Trophoblast cell (in vitro differentiated cells and primary cell): ENCODE results near the gene TLR9.

Experiments
- DNase-seq, 2 donors: peaks; one replicate each; pipeline ENCODE4 v3.0.0-alpha.2; 2016
- H2AFZ ChIP-seq: 2 replicates; pipeline ENCODE4 v1.6.1; 2013; ENCODE audit warnings: low read length, moderate library complexity, mild to moderate bottlenecking; ENCODE audit not compliant: insufficient read depth, poor library complexity
- H2AK5ac ChIP-seq: 2 replicates; pipeline ENCODE4 v1.6.1; 2013; ENCODE audit warnings: mild to moderate bottlenecking, low read length
- H2BK120ac ChIP-seq: 2 replicates; pipeline ENCODE4 v1.6.1; 2013; ENCODE audit warnings: low read length, mild to moderate bottlenecking, moderate library complexity; ENCODE audit not compliant: insufficient read depth, poor library complexity
- H2BK12ac ChIP-seq: 2 replicates; pipeline ENCODE4 v1.6.1; 2013; ENCODE audit warnings: mild to moderate bottlenecking, low read length, moderate library complexity
- H2BK5ac ChIP-seq: 2 replicates; pipeline ENCODE4 v1.6.1; 2013; ENCODE audit warnings: low read length, low read depth, moderate library complexity, mild to moderate bottlenecking; ENCODE audit not compliant: poor library complexity
- H3K14ac ChIP-seq: 2 replicates; pipeline ENCODE4 v1.6.1; 2013; ENCODE audit warnings: mild to moderate bottlenecking, low read length
- H3K18ac ChIP-seq: 2 replicates; pipeline ENCODE4 v1.6.1; 2013; ENCODE audit warnings: mild to moderate bottlenecking, low read length
- H3K23ac ChIP-seq: 2 replicates; pipeline ENCODE4 v1.6.1; 2013; ENCODE audit warnings: low read length
- H3K27ac ChIP-seq: 2 replicates; pipeline ENCODE4 v1.5.1; 2013; ENCODE audit warnings: low read depth, mild to moderate bottlenecking, inconsistent platforms, low read length, moderate library complexity
- H3K27me3 ChIP-seq: 2 replicates; pipeline ENCODE4 v1.6.1; 2013; ENCODE audit warnings: inconsistent platforms, mild to moderate bottlenecking, low read length, moderate library complexity; ENCODE audit not compliant: insufficient read depth
- H3K36me3 ChIP-seq, 2 experiments: 1 replicate in 1 of 2; 2 replicates in 1 of 2; pipeline ENCODE4 v1.6.1; 2013; ENCODE audit warnings: low read length in 2 of 2, mild to moderate bottlenecking in 2 of 2, moderate library complexity in 1 of 2; ENCODE audit not compliant: insufficient read depth in 2 of 2, control insufficient read depth in 1 of 2
- H3K4ac ChIP-seq: 2 replicates; pipeline ENCODE4 v1.6.1; 2013; ENCODE audit warnings: low read depth, mild to moderate bottlenecking, low read length, moderate library complexity
- H3K4me1 ChIP-seq, 2 experiments: 1 replicate in 1 of 2; 2 replicates in 1 of 2; pipeline ENCODE4 v1.6.1; 2013; ENCODE audit warnings: low read length in 2 of 2, mild to moderate bottlenecking in 2 of 2, moderate library complexity in 1 of 2; ENCODE audit not compliant: insufficient read depth in 2 of 2, control insufficient read depth in 1 of 2
- H3K4me2 ChIP-seq: 2 replicates; pipeline ENCODE4 v1.6.1; 2013; ENCODE audit warnings: inconsistent platforms, mild to moderate bottlenecking, low read length, moderate library complexity
- H3K4me3 ChIP-seq: 2 replicates; pipeline ENCODE4 v1.5.1; 2013; ENCODE audit warnings: mild to moderate bottlenecking, low read depth, low read length, inconsistent platforms
- H3K79me1 ChIP-seq: one replicate; pipeline ENCODE4 v1.6.1; 2013; ENCODE audit warnings: low read length
- H3K79me2 ChIP-seq: 2 replicates; pipeline ENCODE4 v1.6.1; 2013; ENCODE audit warnings: low read length, mild to moderate bottlenecking; ENCODE audit not compliant: control insufficient read depth, insufficient read depth, poor library complexity
- H3K9ac ChIP-seq: 2 replicates; pipeline ENCODE4 v1.6.1; 2013; ENCODE audit warnings: mild to moderate bottlenecking, low read length
- H3K9me3 ChIP-seq: 2 replicates; pipeline ENCODE4 v1.6.1; 2013; ENCODE audit warnings: low read depth, mild to moderate bottlenecking, control low read depth, inconsistent platforms, low read length; ENCODE audit not compliant: insufficient read depth
- H4K12ac ChIP-seq: 2 replicates; pipeline ENCODE4 v1.6.1; 2013; ENCODE audit warnings: low read depth, mild to moderate bottlenecking, low read length, moderate library complexity
- H4K8ac ChIP-seq: 2 replicates; pipeline ENCODE4 v1.6.1; 2013; ENCODE audit warnings: low read depth, mild to moderate bottlenecking, low read length, moderate library complexity
- H4K91ac ChIP-seq: one replicate; pipeline ENCODE4 v1.6.1; 2013; ENCODE audit warnings: low read depth, mild to moderate bottlenecking, low read length, moderate library complexity
- WGBS: extraction: QIAGEN DNeasy Blood & Tissue Kit; methylation state at CpG from one replicate; pipeline ENCODE4 v1.1.7; 2013; ENCODE audit warnings: missing lambda C conversion rate; ENCODE audit not compliant: insufficient read length, insufficient coverage; ENCODE audit errors: extremely low coverage; 5-methylcytosine and 5-hydroxymethylcytosine counted together

Gene TLR9

GRCh38 chr3:52218454-52218853 lies 7.0 kb downstream of the TLR9 start:
- Histone ChIP-seq H3K4me2 (no peak overlapping the region), H2AFZ (peak overlapping the region; percentile 24), H4K8ac (peak overlapping the region; percentile 18), H3K4me3 (no peak overlapping the region), H3K14ac (peak overlapping the region; percentile 36), H2BK120ac (peak overlapping the region; percentile 67), H3K36me3 (peaks cover 18 to 20% of the 10 kb centered on the region in 2 experiments), H4K12ac (no peak overlapping the region), H3K79me2 (no peaks in the 10 kb centered on the region), H3K27me3 (no peaks in the 10 kb centered on the region), H3K23ac (no peak overlapping the region), H3K27ac (peak overlapping the region; percentile 71), H3K4ac (no peak overlapping the region), H2BK12ac (peak overlapping the region; percentile 51), H3K4me1 (peaks cover 22 to 37% of the 10 kb centered on the region in 2 experiments), H3K9ac (no peak overlapping the region), H3K79me1 (peaks cover 8% of the 10 kb centered on the region), H2AK5ac (peak overlapping the region; percentile 50), H2BK5ac (peak overlapping the region; percentile 47), H3K9me3 (peaks cover 3% of the 10 kb centered on the region), H3K18ac (peak overlapping the region; percentile 51), H4K91ac (peak overlapping the region; percentile 79)
- no peak for DNase-seq
- WGBS, result no CpG with 5 or more reads among the region's 12 CpGs

GRCh38 chr3:52218026-52218425 lies 7.4 kb downstream of the TLR9 start:
- Histone ChIP-seq H3K79me2 (no peaks in the 10 kb centered on the region), H2BK12ac (peak overlapping the region; percentile 19), H2AK5ac (peak overlapping the region; percentile 34), H3K27me3 (no peaks in the 10 kb centered on the region), H3K4me3 (no peak overlapping the region), H3K36me3 (peaks cover 20 to 23% of the 10 kb centered on the region in 2 experiments), H3K14ac (peak overlapping the region; percentile 36), H3K23ac (no peak overlapping the region), H3K4me1 (peaks cover 22 to 37% of the 10 kb centered on the region in 2 experiments), H3K27ac (no peak overlapping the region), H2BK5ac (peak overlapping the region; percentile 18), H3K4ac (peak overlapping the region; percentile 1), H2BK120ac (peak overlapping the region; percentile 6), H4K91ac (peak overlapping the region; percentile 79), H4K12ac (no peak overlapping the region), H3K9ac (no peak overlapping the region), H3K79me1 (peaks cover 8% of the 10 kb centered on the region), H3K9me3 (peaks cover 3% of the 10 kb centered on the region), H3K4me2 (no peak overlapping the region), H2AFZ (no peak overlapping the region), H3K18ac (peak overlapping the region; percentile 5), H4K8ac (no peak overlapping the region)
- DNase-seq, result no peak
- no CpG with 5 or more reads among the region's 3 CpGs for WGBS

- no peak overlapping the region for H3K4ac ChIP-seq
- no peak overlapping the region for H2BK120ac ChIP-seq
- no peak overlapping the region for H2AK5ac ChIP-seq
- peak overlapping the region; percentile 16 for H4K8ac ChIP-seq
- H3K9ac ChIP-seq, result no peak overlapping the region
- H3K79me1 ChIP-seq, result peaks cover 8% of the 10 kb centered on the region
- H3K4me2 ChIP-seq, result no peak overlapping the region
- no peaks in the 10 kb centered on the region for H3K27me3 ChIP-seq
- no peak overlapping the region for H2AFZ ChIP-seq
- H2BK12ac ChIP-seq, result peak overlapping the region; percentile 47
- no peak overlapping the region for H3K4me3 ChIP-seq
- no peaks in the 10 kb centered on the region for H3K79me2 ChIP-seq
- H3K36me3 ChIP-seq, result peaks cover 25 to 27% of the 10 kb centered on the region in 2 experiments
- H4K12ac ChIP-seq, result no peak overlapping the region
- peak overlapping the region; percentile 34 for H3K27ac ChIP-seq
- no peak for DNase-seq
- H3K14ac ChIP-seq, result no peak overlapping the region
- no peak overlapping the region for H2BK5ac ChIP-seq
- H3K9me3 ChIP-seq, result peaks cover 3% of the 10 kb centered on the region
- no CpG with 5 or more reads among the region's 10 CpGs for WGBS
- no peak overlapping the region for H3K23ac ChIP-seq
- no peak overlapping the region for H4K91ac ChIP-seq
- H3K4me1 ChIP-seq, result peaks cover 22 to 37% of the 10 kb centered on the region in 2 experiments
- H3K18ac ChIP-seq, result peak overlapping the region; percentile 46
Observed at GRCh38 chr3:52217409-52217805, 8.0 kb downstream of the TLR9 start.

- Histone ChIP-seq H3K23ac (no peak overlapping the region), H3K18ac (no peak overlapping the region)
- WGBS, result no CpG with 5 or more reads among the region's 13 CpGs
Observed at GRCh38 chr3:52216585-52217408, 8.6 kb downstream of the TLR9 start.

More at GRCh38 chr3:52216585-52217408, 8.6 kb downstream of the TLR9 start:
- Histone ChIP-seq H3K9me3 (peaks cover 3% of the 10 kb centered on the region), H2AFZ (no peak overlapping the region), H3K9ac (no peak overlapping the region), H3K14ac (no peak overlapping the region), H4K12ac (no peak overlapping the region), H3K36me3 (peaks cover 31 to 32% of the 10 kb centered on the region in 2 experiments), H3K79me1 (peaks cover 8% of the 10 kb centered on the region), H3K4ac (no peak overlapping the region), H2BK5ac (no peak overlapping the region), H3K4me1 (peaks cover 22 to 37% of the 10 kb centered on the region in 2 experiments), H2AK5ac (no peak overlapping the region), H4K8ac (no peak overlapping the region), H3K79me2 (no peaks in the 10 kb centered on the region), H3K4me3 (no peak overlapping the region), H2BK12ac (peak overlapping the region; percentile 47), H2BK120ac (no peak overlapping the region), H3K4me2 (no peak overlapping the region), H3K27me3 (no peaks in the 10 kb centered on the region), H3K27ac (peak overlapping the region; percentile 34), H4K91ac (no peak overlapping the region)
- DNase-seq, result peak in 1 of 2 donors; percentile 21
